ENCODE results near the gene ZNF460.
A peak's percentile ranks its signal among the peaks of the same experiment; 100 is the strongest.

The ZNF460 gene

GRCh38 chr19:57327993-57328392 is 47.7 kb downstream of the ZNF460 start:
- TF ChIP-seq, protein P1, sequence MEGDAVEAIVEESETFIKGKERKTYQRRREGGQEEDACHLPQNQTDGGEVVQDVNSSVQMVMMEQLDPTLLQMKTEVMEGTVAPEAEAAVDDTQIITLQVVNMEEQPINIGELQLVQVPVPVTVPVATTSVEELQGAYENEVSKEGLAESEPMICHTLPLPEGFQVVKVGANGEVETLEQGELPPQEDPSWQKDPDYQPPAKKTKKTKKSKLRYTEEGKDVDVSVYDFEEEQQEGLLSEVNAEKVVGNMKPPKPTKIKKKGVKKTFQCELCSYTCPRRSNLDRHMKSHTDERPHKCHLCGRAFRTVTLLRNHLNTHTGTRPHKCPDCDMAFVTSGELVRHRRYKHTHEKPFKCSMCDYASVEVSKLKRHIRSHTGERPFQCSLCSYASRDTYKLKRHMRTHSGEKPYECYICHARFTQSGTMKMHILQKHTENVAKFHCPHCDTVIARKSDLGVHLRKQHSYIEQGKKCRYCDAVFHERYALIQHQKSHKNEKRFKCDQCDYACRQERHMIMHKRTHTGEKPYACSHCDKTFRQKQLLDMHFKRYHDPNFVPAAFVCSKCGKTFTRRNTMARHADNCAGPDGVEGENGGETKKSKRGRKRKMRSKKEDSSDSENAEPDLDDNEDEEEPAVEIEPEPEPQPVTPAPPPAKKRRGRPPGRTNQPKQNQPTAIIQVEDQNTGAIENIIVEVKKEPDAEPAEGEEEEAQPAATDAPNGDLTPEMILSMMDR (IDR thresholded peaks at IDR 0.05; ENCODE audit: low read length, missing control alignments), result no peak
- H3K4me3 ChIP-seq (replicated peaks; ENCODE audit: low read depth, low read length), result no peak overlapping the region
- no peak for DNase-seq (ENCODE audit: low read depth)

DNA sequence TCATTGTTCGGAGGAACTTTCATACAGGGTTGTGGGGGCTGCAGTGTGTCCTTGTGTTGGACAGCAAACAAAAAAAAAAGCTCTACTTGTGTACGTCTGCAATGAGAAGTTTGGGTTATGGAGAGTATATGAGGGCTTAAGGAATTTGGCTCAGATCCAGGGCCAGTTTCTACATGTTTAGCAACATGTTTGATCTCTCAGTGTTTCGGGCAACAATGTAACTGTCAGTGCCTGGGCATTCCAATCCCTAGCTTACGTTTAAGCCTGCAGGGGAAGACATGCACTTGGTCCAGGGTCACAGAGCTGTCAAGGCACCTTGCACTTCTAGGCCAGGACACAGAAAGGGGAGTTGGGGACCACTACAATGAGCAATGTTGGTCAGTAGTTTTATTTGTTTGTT is 53.9 kb downstream of the ZNF460 start:
- no peak overlapping the region for H3K4me3 ChIP-seq (replicated peaks; ENCODE audit: low read depth, low read length)
- TF ChIP-seq, protein P1 (IDR thresholded peaks at IDR 0.05; ENCODE audit: low read length, missing control alignments), result no peak
- peak; percentile 26 for DNase-seq (ENCODE audit: low read depth)

DNA sequence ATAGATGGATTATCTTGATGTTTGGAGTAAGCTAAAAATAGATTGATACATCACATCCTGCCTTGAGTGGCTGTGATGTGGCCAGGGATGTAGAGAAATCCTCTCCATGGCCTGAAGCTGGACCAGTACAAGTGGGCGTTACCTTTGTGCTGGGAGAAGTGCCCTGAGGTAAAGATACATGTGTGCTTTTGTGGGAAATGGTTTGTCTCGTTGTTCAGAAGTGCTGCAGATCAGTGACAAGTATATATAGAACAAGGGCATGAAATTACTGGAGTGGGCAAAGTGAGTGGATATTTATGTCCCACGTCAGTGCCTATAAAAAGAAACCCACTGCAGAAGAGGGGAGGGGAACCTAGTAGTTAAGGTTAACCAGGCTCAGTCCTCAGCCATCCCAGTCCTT is 58.6 kb downstream of the ZNF460 start:
- TF ChIP-seq, protein P1 (IDR thresholded peaks at IDR 0.05; ENCODE audit: low read length, missing control alignments), result no peak

DNA sequence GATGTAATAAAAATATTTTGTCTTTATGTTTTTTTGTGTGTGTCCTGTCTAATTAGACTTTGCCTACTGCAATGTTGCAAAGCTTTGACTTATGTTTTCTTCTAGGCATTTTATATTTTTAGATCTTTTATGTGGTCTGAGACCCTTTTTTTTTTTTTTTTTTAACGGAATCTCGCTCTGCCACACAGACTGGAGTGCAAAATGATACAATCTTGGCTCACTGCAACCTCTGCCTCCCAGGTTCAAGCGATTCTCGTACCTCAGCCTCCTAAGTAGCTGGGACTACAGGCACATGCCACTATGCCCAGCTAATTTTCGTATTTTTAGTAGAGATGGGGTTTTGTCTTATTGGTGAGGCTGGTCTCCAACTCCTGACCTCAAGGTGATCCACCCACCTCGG is 62.3 kb downstream of the ZNF460 start:
- TF ChIP-seq, protein P1 (IDR thresholded peaks at IDR 0.05; ENCODE audit: low read length, missing control alignments), result no peak
- H3K4me3 ChIP-seq (replicated peaks; ENCODE audit: low read depth, low read length), result no peak overlapping the region
- no peak for DNase-seq (ENCODE audit: low read depth)

More for the DNA sequence above, 58.6 kb downstream of the ZNF460 start:
- no peak overlapping the region for H3K4me3 ChIP-seq (replicated peaks; ENCODE audit: low read depth, low read length)
- DNase-seq (ENCODE audit: low read depth), result peak; percentile 13

Measured in fibroblast of pulmonary artery (primary cell).